GM12878 (cell line): ENCODE results near the gene CPLANE2.

Source experiments
- CTCF ChIP-seq, 3 experiments: IDR thresholded peaks in 2 of 3; conservative IDR thresholded peaks in 1 of 3; 2 replicates each; pipeline ENCODE4 v1.5.1; 2011; ENCODE audit warnings: low read depth in 3 of 3, low read length in 3 of 3, mild to moderate bottlenecking in 3 of 3, control low read depth in 2 of 3, moderate library complexity in 2 of 3, inconsistent platforms in 1 of 3, mixed read lengths in 1 of 3; ENCODE audit not compliant: control insufficient read depth in 2 of 3, insufficient read depth in 1 of 3; ENCODE audit errors: extremely low read depth in 1 of 3
- EGR1 ChIP-seq, 2 experiments: IDR thresholded peaks; 1 replicate in 1 of 2; 2 replicates in 1 of 2; pipeline ENCODE4 v1.6.1; 2011 to 2012; ENCODE audit warnings: low read depth in 2 of 2, low read length in 2 of 2, borderline replicate concordance in 1 of 2, mild to moderate bottlenecking in 1 of 2, moderate library complexity in 1 of 2
- EZH2 ChIP-seq: IDR thresholded peaks from 2 replicates; pipeline ENCODE4 v1.6.1; 2012; ENCODE audit warnings: low read depth, mild to moderate bottlenecking, control low read depth, inconsistent platforms, low read length, borderline replicate concordance; ENCODE audit not compliant: control insufficient read depth
- KAT2A ChIP-seq: conservative IDR thresholded peaks from 2 replicates; pipeline ENCODE4 v1.6.1; 2011; ENCODE audit warnings: low read depth, low read length; ENCODE audit not compliant: control insufficient read depth
- KDM1A ChIP-seq: fragments of 200-600 bp; sonication (generic); IDR thresholded peaks from 2 replicates; pipeline ENCODE4 v1.6.1; 2016; ENCODE audit warnings: borderline replicate concordance
- MAX ChIP-seq: IDR thresholded peaks from 2 replicates; pipeline ENCODE4 v1.6.1; 2012; ENCODE audit warnings: low read depth, low read length, improper control_type of control experiment
- NR2C1 ChIP-seq: fragments of 450-650 bp; IDR thresholded peaks from 2 replicates; pipeline ENCODE4 v1.6.1; 2017; ENCODE audit warnings: antibody characterized with exemption, mild to moderate bottlenecking, moderate library complexity
- NR2F1 ChIP-seq: fragments of 450-650 bp; conservative IDR thresholded peaks from 2 replicates; pipeline ENCODE4 v1.6.1; 2017; ENCODE audit warnings: mild to moderate bottlenecking
- POLR2AphosphoS5 ChIP-seq: IDR thresholded peaks from 2 replicates; pipeline ENCODE4 v1.6.1; 2011; ENCODE audit warnings: mild to moderate bottlenecking, low read length, inconsistent platforms
- RAD21 ChIP-seq: IDR thresholded peaks from 2 replicates; pipeline ENCODE4 v1.6.1; 2011; ENCODE audit warnings: mild to moderate bottlenecking, low read depth, low read length, moderate library complexity; ENCODE audit not compliant: insufficient read depth
- SIX5 ChIP-seq: IDR thresholded peaks from 2 replicates; pipeline ENCODE4 v1.6.1; 2011; ENCODE audit warnings: mild to moderate bottlenecking, low read depth, low read length, moderate library complexity; ENCODE audit not compliant: severe bottlenecking
- TF ChIP-seq, protein P1 (sequence below): IDR thresholded peaks from 2 replicates; pipeline ENCODE4 v1.6.1; 2012; ENCODE audit warnings: low read depth, low read length, improper control_type of control experiment

GRCh38 chr1:16196874-16197273 is 40.1 kb downstream of the CPLANE2 start:
- TF ChIP-seq NR2F1 (no peak), MAX (no peak), CTCF (IDR thresholded peaks at IDR 0.05 in 2 of 3, conservative IDR thresholded peaks at IDR 0.05 in 1 of 3; ENCODE audit: control insufficient read depth in 2 of 3, extremely low read depth in 1 of 3, insufficient read depth in 1 of 3, low read depth in 3 of 3, low read length in 3 of 3) (no peak), EGR1 (IDR thresholded peaks at IDR 0.05; ENCODE audit: borderline replicate concordance in 1 of 2, low read depth in 2 of 2, low read length in 2 of 2) (no peak), NR2C1 (no peak), EZH2 (no peak), KAT2A (no peak), SIX5 (no peak), RAD21 (no peak), POLR2AphosphoS5 (no peak), KDM1A (no peak)
- TF ChIP-seq, protein P1, sequence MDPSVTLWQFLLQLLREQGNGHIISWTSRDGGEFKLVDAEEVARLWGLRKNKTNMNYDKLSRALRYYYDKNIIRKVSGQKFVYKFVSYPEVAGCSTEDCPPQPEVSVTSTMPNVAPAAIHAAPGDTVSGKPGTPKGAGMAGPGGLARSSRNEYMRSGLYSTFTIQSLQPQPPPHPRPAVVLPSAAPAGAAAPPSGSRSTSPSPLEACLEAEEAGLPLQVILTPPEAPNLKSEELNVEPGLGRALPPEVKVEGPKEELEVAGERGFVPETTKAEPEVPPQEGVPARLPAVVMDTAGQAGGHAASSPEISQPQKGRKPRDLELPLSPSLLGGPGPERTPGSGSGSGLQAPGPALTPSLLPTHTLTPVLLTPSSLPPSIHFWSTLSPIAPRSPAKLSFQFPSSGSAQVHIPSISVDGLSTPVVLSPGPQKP, result no peak
